Aorta (tissue), 5 donors: ENCODE data around the gene STBD1. TPM values are rescaled to one million over a fixed set of nuclear protein-coding genes. Genes with fewer than 3 reads are reported as not detected.

Experiments
- ATAC-seq: fragments of 200-7000 bp; cut with Tn5 transposase; one replicate; pipeline ENCODE4 v1.9.1; 2022; ENCODE audit warnings: moderate library complexity; ENCODE audit not compliant: low FRiP score
- DNase-seq, 2 donors: peaks; one replicate each; pipeline ENCODE4 v3.0.0-alpha.2; 2020
- H3K27ac ChIP-seq, 2 donors: one replicate each; pipeline ENCODE4 v1.5.1; 2013; ENCODE audit warnings: low read length in 2 of 2, mild to moderate bottlenecking in 2 of 2, moderate library complexity in 2 of 2, control low read depth in 1 of 2, inconsistent platforms in 1 of 2, low read depth in 1 of 2
- H3K27me3 ChIP-seq, 2 donors: one replicate each; pipeline ENCODE4 v1.6.1; 2013; ENCODE audit warnings: control low read depth in 1 of 2, low read length in 1 of 2, mild to moderate bottlenecking in 1 of 2, moderate library complexity in 1 of 2; ENCODE audit not compliant: insufficient read depth in 2 of 2, control insufficient read depth in 1 of 2
- H3K36me3 ChIP-seq, 2 donors: one replicate each; pipeline ENCODE4 v1.6.1; 2013; ENCODE audit warnings: control low read depth in 1 of 2, low read length in 1 of 2, mild to moderate bottlenecking in 1 of 2; ENCODE audit not compliant: insufficient read depth in 2 of 2, control insufficient read depth in 1 of 2
- H3K4me1 ChIP-seq, 2 donors: one replicate each; pipeline ENCODE4 v1.6.1; 2013; ENCODE audit warnings: low read length in 2 of 2, control low read depth in 1 of 2, mild to moderate bottlenecking in 1 of 2, moderate library complexity in 1 of 2; ENCODE audit not compliant: insufficient read depth in 2 of 2, control insufficient read depth in 1 of 2
- H3K4me3 ChIP-seq, 2 donors: one replicate each; pipeline ENCODE4 v1.5.1; 2013; ENCODE audit warnings: low read length in 2 of 2, control low read depth in 1 of 2, mild to moderate bottlenecking in 1 of 2
- H3K9me3 ChIP-seq: one replicate; pipeline ENCODE4 v1.6.1; 2013; ENCODE audit warnings: mild to moderate bottlenecking, low read length; ENCODE audit not compliant: control insufficient read depth
- WGBS, 2 donors: extraction: QIAGEN DNeasy Blood & Tissue Kit; methylation state at CpG; one replicate each; pipeline ENCODE4 v1.1.7; 2013; 5-methylcytosine and 5-hydroxymethylcytosine counted together
- intact Hi-C, 2 donors: fragments of 100-400 bp; cut with DNase I; formaldehyde crosslinking; loops; one replicate each; pipeline versions ENCODE4 v1.14.2 to v1.15.0; 2022
- polyA plus RNA-seq, 2 donors: library from polyadenylated mRNA; stranded (reverse); fragments of 200-250 nt; gene quantifications; one replicate each; pipeline ENCODE4 v1.2.3, GENCODE V29; 2013
- total RNA-seq, 2 donors: library from RNA; stranded (reverse); fragmentation: NEBNext Ultra II Directional; extraction: Animal tissue kit (Norgen Biotek cat#: 25700); gene quantifications; one replicate each; pipeline ENCODE4 v1.2.1, GENCODE V29; 2021
- donor health status: healthy with polysubstance abuse.
- donor health status: Bipolar disorder and iron deficiency.
- donor health status: DM: no; HTN: no; CAD: no.
- donor health status: DM: no; HTN: no; CAD: no.
- donor health status: DM: yes; HTN: yes; CAD: no.

The STBD1 gene
- total and polyA plus RNA-seq, 4 donors: 7.4 to 16.8 (median 11.7) TPM

- WGBS, 2 donors: 45 to 51% methylated on average over 6 of the region's 6 CpGs
- no peak overlapping the region for H3K27ac ChIP-seq
- ATAC-seq: no peak
Observed at GRCh38 chr4:76308548-76308947, 2.0 kb downstream of the STBD1 start.

GRCh38 chr4:76309939-76310550 is 3.5 kb downstream of the STBD1 start:
- no peaks in the 10 kb centered on the region for H3K9me3 ChIP-seq
- no peak overlapping the region for H3K27ac ChIP-seq
- no peak for ATAC-seq
- peaks cover 0 to 6% of the 10 kb centered on the region in 2 donors for H3K36me3 ChIP-seq
- peaks cover 3% of the 10 kb centered on the region in 2 donors for H3K4me1 ChIP-seq
- no peak for DNase-seq
- no peak overlapping the region for H3K4me3 ChIP-seq
- 88 to 89% methylated on average over 3 of the region's 3 CpGs for WGBS, 2 donors
- no peaks in the 10 kb centered on the region for H3K27me3 ChIP-seq
- intact Hi-C loops: loop anchor here (5.0 to 10.0 kb wide), 3 partner anchors 58 to 128 kb away; partner anchors contain the start of gene FAM47E (in 1 of the 2)

More at GRCh38 chr4:76308548-76308947, 2.0 kb downstream of the STBD1 start:
- no peak for DNase-seq
- Histone ChIP-seq H3K4me3 (no peak overlapping the region), H3K9me3 (no peaks in the 10 kb centered on the region), H3K4me1 (peaks cover 3 to 5% of the 10 kb centered on the region in 2 donors), H3K36me3 (peaks cover 0 to 6% of the 10 kb centered on the region in 2 donors), H3K27me3 (no peaks in the 10 kb centered on the region)
- intact Hi-C loops: loop anchor here (5.0 to 10.0 kb wide), 3 partner anchors 56 to 126 kb away; partner anchors contain the start of gene FAM47E (in 1 of the 2)

- no peak for ATAC-seq
- peaks cover 0 to 6% of the 10 kb centered on the region in 2 donors for H3K36me3 ChIP-seq
- WGBS, 2 donors: 65 to 70% methylated on average over 4 of the region's 4 CpGs
- no peaks in the 10 kb centered on the region for H3K27me3 ChIP-seq
- no peak overlapping the region for H3K27ac ChIP-seq
- H3K4me3 ChIP-seq: no peak overlapping the region
- H3K4me1 ChIP-seq: peaks cover 0 to 3% of the 10 kb centered on the region in 2 donors
- peaks cover 1% of the 10 kb centered on the region for H3K9me3 ChIP-seq
- intact Hi-C loops: no loop called here
- DNase-seq: no peak
Observed at GRCh38 chr4:76310683-76311082, 4.2 kb downstream of the STBD1 start.

GRCh38 chr4:76311896-76312331 is 5.4 kb downstream of the STBD1 start:
- Histone ChIP-seq H3K27ac (no peak overlapping the region), H3K36me3 (peaks cover 0 to 6% of the 10 kb centered on the region in 2 donors), H3K27me3 (no peaks in the 10 kb centered on the region), H3K4me1 (peaks cover 0 to 3% of the 10 kb centered on the region in 2 donors), H3K4me3 (no peak overlapping the region), H3K9me3 (peaks cover 2% of the 10 kb centered on the region)
- ATAC-seq (no peak), DNase-seq (no peak)
- 36 to 50% methylated on average over 1 of the region's 1 CpG for WGBS, 2 donors
- intact Hi-C loops: no loop called here

- 82% methylated on average over 1 of the region's 1 CpG for WGBS, 2 donors
- ATAC-seq (no peak), DNase-seq (no peak)
- Histone ChIP-seq H3K4me3 (no peak overlapping the region), H3K27me3 (no peaks in the 10 kb centered on the region), H3K4me1 (peaks cover 0 to 3% of the 10 kb centered on the region in 2 donors), H3K27ac (no peak overlapping the region), H3K9me3 (peaks cover 2% of the 10 kb centered on the region), H3K36me3 (peaks cover 0 to 6% of the 10 kb centered on the region in 2 donors)
- intact Hi-C loops: no loop called here
Observed at GRCh38 chr4:76312457-76312856, 5.9 kb downstream of the STBD1 start.

- intact Hi-C loops: no loop called here
- peaks cover 2% of the 10 kb centered on the region for H3K9me3 ChIP-seq
- H3K27ac ChIP-seq: no peak overlapping the region
- 89 to 90% methylated on average over 2 of the region's 2 CpGs for WGBS, 2 donors
- no peaks in the 10 kb centered on the region for H3K27me3 ChIP-seq
- no peak overlapping the region for H3K4me3 ChIP-seq
- no peaks in the 10 kb centered on the region for H3K4me1 ChIP-seq
- H3K36me3 ChIP-seq: peaks cover 0 to 6% of the 10 kb centered on the region in 2 donors
- ATAC-seq: no peak
- DNase-seq: no peak
Observed at GRCh38 chr4:76313547-76313946, 7.0 kb downstream of the STBD1 start.

GRCh38 chr4:76315267-76315918 is 8.9 kb downstream of the STBD1 start:
- intact Hi-C loops: no loop called here
- Histone ChIP-seq H3K9me3 (peaks cover 2% of the 10 kb centered on the region), H3K27ac (no peak overlapping the region), H3K36me3 (peaks cover 0 to 3% of the 10 kb centered on the region in 2 donors), H3K4me3 (no peak overlapping the region), H3K27me3 (no peaks in the 10 kb centered on the region), H3K4me1 (no peaks in the 10 kb centered on the region)
- DNase-seq: no peak
- 75% methylated on average over 7 of the region's 7 CpGs for WGBS, 2 donors
- no peak for ATAC-seq

- ATAC-seq: no peak
- WGBS, 2 donors: 92 to 97% methylated on average over 1 of the region's 1 CpG
- intact Hi-C loops: no loop called here
Observed at GRCh38 chr4:76316131-76316530, 9.6 kb downstream of the STBD1 start.

GRCh38 chr4:76322236-76322635 is 15.7 kb downstream of the STBD1 start:
- Histone ChIP-seq H3K9me3 (no peaks in the 10 kb centered on the region), H3K27ac (no peak overlapping the region), H3K27me3 (no peaks in the 10 kb centered on the region), H3K4me3 (no peak overlapping the region), H3K4me1 (no peaks in the 10 kb centered on the region), H3K36me3 (no peaks in the 10 kb centered on the region)
- 75 to 83% methylated on average over 3 of the region's 3 CpGs for WGBS, 2 donors
- ATAC-seq (no peak), DNase-seq (no peak)
- intact Hi-C loops: no loop called here

More at GRCh38 chr4:76316131-76316530, 9.6 kb downstream of the STBD1 start:
- H3K9me3 ChIP-seq: peaks cover 2% of the 10 kb centered on the region
- no peak overlapping the region for H3K27ac ChIP-seq
- DNase-seq: no peak
- H3K4me1 ChIP-seq: no peaks in the 10 kb centered on the region
- no peak overlapping the region for H3K4me3 ChIP-seq
- no peaks in the 10 kb centered on the region for H3K27me3 ChIP-seq
- H3K36me3 ChIP-seq: no peaks in the 10 kb centered on the region
